Measurements from ENCODE around the gene C5orf34. TPM values are rescaled to one million over a fixed set of nuclear protein-coding genes. Genes with fewer than 3 reads are reported as not detected.
A peak's percentile ranks its signal among the peaks of the same experiment; 100 is the strongest.

Gene C5orf34
- total RNA-seq, 4 donors from 2014 or later: 0.16 to 0.27 (median 0.20) TPM; not detected in 1

- intact Hi-C loops (cut with DNase I; ENCODE audit: low total_unique reads): loop anchor here (10.0 kb wide), 1 partner anchor 1582 kb away; the partner anchor contains the start of gene RIMOC1
- DNase-seq (no peak), ATAC-seq (no peak)
- no peak overlapping the region for H3K4me3 ChIP-seq
- peaks cover 17% of the 10 kb centered on the region in 2 donors for H3K4me1 ChIP-seq
- no peak overlapping the region for H3K27ac ChIP-seq
- no peaks in the 10 kb centered on the region for H3K9me3 ChIP-seq
- in situ Hi-C loops (cut with MboI; ENCODE audit: low sequenced_read_pairs in 4 of 4): loop anchor here in 2 of 4 donors (10.0 to 25.0 kb wide), 3 partner anchors 174 to 1326 kb away; partner anchors contain the start of genes HMGCS1 (in 1 of the 2) and MRPS30 (in 1 of the 2)
- no peak for TF ChIP-seq POLR2A (IDR thresholded peaks at IDR 0.05)
- no peak for TF ChIP-seq CTCF (IDR thresholded peaks at IDR 0.05 in 4 of 5, conservative IDR thresholded peaks at IDR 0.05 in 1 of 5)
- H3K27me3 ChIP-seq: no peaks in the 10 kb centered on the region
- no peaks in the 10 kb centered on the region for H3K36me3 ChIP-seq
Observed at GRCh38 chr5:43486353-43486752, 28.6 kb downstream of the C5orf34 start.

GRCh38 chr5:43485406-43485805 lies 29.5 kb downstream of the C5orf34 start:
- TF ChIP-seq POLR2A (IDR thresholded peaks at IDR 0.05) (no peak), CTCF (IDR thresholded peaks at IDR 0.05 in 4 of 5, conservative IDR thresholded peaks at IDR 0.05 in 1 of 5) (no peak)
- Histone ChIP-seq H3K36me3 (no peaks in the 10 kb centered on the region), H3K4me3 (no peak overlapping the region), H3K4me1 (peaks cover 17% of the 10 kb centered on the region in 2 donors), H3K27ac (peak overlapping the region in 1 of 4 donors; percentile 98), H3K9me3 (no peaks in the 10 kb centered on the region), H3K27me3 (no peaks in the 10 kb centered on the region)
- intact Hi-C loops (cut with DNase I; ENCODE audit: low total_unique reads): loop anchor here (2.0 to 10.0 kb wide), 2 partner anchors 71 to 1581 kb away; partner anchors contain the start of genes PAIP1 and RIMOC1
- DNase-seq (no peak), ATAC-seq (no peak)
- in situ Hi-C loops (cut with MboI; ENCODE audit: low sequenced_read_pairs in 4 of 4): loop anchor here in 2 of 4 donors (10.0 to 25.0 kb wide), 3 partner anchors 173 to 1327 kb away; partner anchors contain the start of genes HMGCS1 (in 1 of the 2) and MRPS30 (in 1 of the 2)

- in situ Hi-C loops (cut with MboI; ENCODE audit: low sequenced_read_pairs in 4 of 4) (loop anchor here in 2 of 4 donors (10.0 to 25.0 kb wide), 3 partner anchors 172 to 1328 kb away; partner anchors contain the start of genes HMGCS1 (in 1 of the 2) and MRPS30 (in 1 of the 2)), intact Hi-C loops (cut with DNase I; ENCODE audit: low total_unique reads) (loop anchor here (1.0 to 10.0 kb wide), 6 partner anchors 31 to 1579 kb away; partner anchors contain the start of genes C5orf34, HMGCS1, NNT and PAIP1)
- no peaks in the 10 kb centered on the region for H3K27me3 ChIP-seq
- DNase-seq: peak; percentile 56 to 74
- TF ChIP-seq CTCF (IDR thresholded peaks at IDR 0.05 in 4 of 5, conservative IDR thresholded peaks at IDR 0.05 in 1 of 5): peak; percentile 61 to 81 (median 63)
- peak in 1 of 2 donors; percentile 10 for TF ChIP-seq POLR2A (IDR thresholded peaks at IDR 0.05)
- ATAC-seq: peak; percentile 86 to 88
- H3K4me1 ChIP-seq: peaks cover 17% of the 10 kb centered on the region in 2 donors
- peak overlapping the region; percentile 72 to 98 (median 84) for H3K4me3 ChIP-seq
- peak overlapping the region; percentile 93 to 98 (median 96) for H3K27ac ChIP-seq
- H3K36me3 ChIP-seq: no peaks in the 10 kb centered on the region
- no peaks in the 10 kb centered on the region for H3K9me3 ChIP-seq
Observed at GRCh38 chr5:43484106-43484849, 30.7 kb downstream of the C5orf34 start.

- in situ Hi-C loops (cut with MboI; ENCODE audit: low sequenced_read_pairs in 4 of 4): loop anchor here in 2 of 4 donors (10.0 to 25.0 kb wide), 3 partner anchors 171 to 1329 kb away; partner anchors contain the start of genes HMGCS1 (in 1 of the 2) and MRPS30 (in 1 of the 2)
- Histone ChIP-seq H3K36me3 (no peaks in the 10 kb centered on the region), H3K4me3 (peak within 1 kb of the TSS; percentile 72 to 98 (median 84)), H3K27me3 (no peaks in the 10 kb centered on the region), H3K4me1 (peaks cover 17% of the 10 kb centered on the region in 2 donors), H3K27ac (peak within 1 kb of the TSS; percentile 93 to 98 (median 96)), H3K9me3 (no peaks in the 10 kb centered on the region)
- intact Hi-C loops (cut with DNase I; ENCODE audit: low total_unique reads): loop anchor here (1.0 to 10.0 kb wide), 7 partner anchors 32 to 1579 kb away; partner anchors contain the start of genes C5orf34, HMGCS1, NNT and PAIP1
- ATAC-seq: peak; percentile 95 to 96
- no peak for TF ChIP-seq CTCF (IDR thresholded peaks at IDR 0.05 in 4 of 5, conservative IDR thresholded peaks at IDR 0.05 in 1 of 5)
- TF ChIP-seq POLR2A (IDR thresholded peaks at IDR 0.05): peak; percentile 73 to 74
- peak; percentile 84 to 89 for DNase-seq
Observed at GRCh38 chr5:43483298-43484105, 31.4 kb downstream of the C5orf34 start, which contains the start of gene TMEM267. TMEM267 (minus strand) TSS chr5:43483865; CDS start chr5:43453969, 29,896 bp downstream.
